HG02981 (cell line): ENCODE measurements around the gene ANAPC5.
"Not testable (repeated sequence)": the region's sequence is repeated elsewhere in the genome, so short reads cannot be mapped to it uniquely, and the experiment has no call there.

ENCODE experiments used
- ATAC-seq: cut with Tn5 transposase; IDR thresholded peaks from one replicate; pipeline ENCODE4 v1.9.1; 2021; ENCODE audit warnings: mild to moderate bottlenecking, moderate library complexity; ENCODE audit not compliant: unreplicated experiment

The ANAPC5 gene

DNA sequence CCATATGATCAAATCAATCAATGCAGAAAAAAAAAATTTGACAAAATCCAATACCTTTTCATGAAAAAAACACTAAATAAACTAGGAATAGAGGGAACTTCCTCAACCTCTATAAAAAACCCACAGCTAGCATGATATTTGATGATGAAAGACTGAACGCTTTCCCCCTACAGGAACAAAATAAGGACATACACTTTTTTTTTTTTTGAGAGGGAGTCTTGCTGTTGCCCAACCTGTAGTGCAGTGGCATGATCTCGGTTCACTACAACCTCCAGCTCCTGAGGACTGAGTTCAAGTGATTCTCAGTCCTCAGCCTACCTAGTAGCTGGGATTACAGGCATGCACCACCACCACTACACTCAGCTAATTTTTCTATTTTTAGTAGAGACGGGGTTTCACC, 37.8 kb downstream of the ANAPC5 start:
- ATAC-seq, result no peak

GRCh38 chr12:121310231-121310630, 42.0 kb downstream of the ANAPC5 start:
- ATAC-seq, result not testable (repeated sequence)

GRCh38 chr12:121307397-121307796, 44.8 kb downstream of the ANAPC5 start:
- ATAC-seq, result not testable (repeated sequence)

GRCh38 chr12:121304306-121304705, 47.9 kb downstream of the ANAPC5 start:
- ATAC-seq, result no peak

GRCh38 chr12:121301876-121302275, 50.3 kb downstream of the ANAPC5 start:
- ATAC-seq, result no peak

DNA sequence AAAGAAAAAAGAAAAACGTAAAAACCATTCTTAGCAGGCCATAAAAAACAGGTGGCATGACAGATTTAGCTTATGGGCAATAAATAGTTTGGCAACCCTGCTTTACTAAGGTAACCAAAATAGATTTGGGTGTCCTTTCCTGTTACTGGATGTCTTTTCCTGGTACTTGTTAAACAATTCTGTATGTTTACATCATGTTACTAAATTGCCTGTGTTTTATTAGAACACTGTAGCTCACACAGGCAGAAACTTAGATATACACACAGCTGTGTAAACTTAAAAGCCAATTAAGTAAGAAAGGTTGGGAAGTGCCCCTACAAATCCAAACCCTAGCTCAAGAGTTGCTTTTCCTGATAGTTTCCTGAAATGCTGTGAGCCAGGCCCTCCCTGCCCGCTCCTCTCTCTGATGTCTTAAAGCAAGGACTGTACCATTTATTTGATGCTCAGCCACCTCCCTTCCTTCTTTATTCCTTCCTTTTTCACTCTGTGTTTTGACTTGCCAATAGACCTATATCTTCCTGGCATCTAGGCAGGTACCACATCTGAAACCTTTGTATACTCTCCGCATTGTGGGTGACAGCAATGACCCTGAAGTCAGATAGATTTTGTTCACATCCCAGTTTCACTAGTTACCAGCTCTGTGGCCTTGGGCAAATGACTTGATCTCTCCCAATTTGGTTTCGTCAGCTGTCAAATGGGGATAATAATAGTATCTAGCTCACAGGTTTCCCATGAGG, 52.0 kb downstream of the ANAPC5 start:
- no peak for ATAC-seq

DNA sequence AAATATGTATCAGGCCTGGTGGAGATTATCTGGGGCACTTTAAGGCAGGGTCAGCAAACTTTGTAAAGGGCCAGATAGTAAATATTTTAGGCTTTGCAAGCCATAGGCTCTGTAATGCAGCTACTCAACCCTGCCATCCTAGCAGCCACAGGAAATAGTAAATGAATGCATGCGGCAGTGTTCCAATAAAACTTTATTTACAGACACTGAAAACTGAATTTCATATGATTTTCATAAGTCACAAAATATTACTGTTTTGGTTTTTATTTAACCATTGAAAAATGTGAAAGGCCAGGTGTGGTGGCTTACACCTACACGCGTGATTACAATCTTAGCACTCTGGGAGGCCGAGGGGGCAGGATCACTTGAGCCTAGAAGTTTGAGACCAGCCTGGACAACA, 52.5 kb downstream of the ANAPC5 start:
- ATAC-seq, result no peak

- not testable (repeated sequence) for ATAC-seq
These were observed 53.8 kb downstream of the ANAPC5 start for GRCh38 chr12:121298411-121298810.

DNA sequence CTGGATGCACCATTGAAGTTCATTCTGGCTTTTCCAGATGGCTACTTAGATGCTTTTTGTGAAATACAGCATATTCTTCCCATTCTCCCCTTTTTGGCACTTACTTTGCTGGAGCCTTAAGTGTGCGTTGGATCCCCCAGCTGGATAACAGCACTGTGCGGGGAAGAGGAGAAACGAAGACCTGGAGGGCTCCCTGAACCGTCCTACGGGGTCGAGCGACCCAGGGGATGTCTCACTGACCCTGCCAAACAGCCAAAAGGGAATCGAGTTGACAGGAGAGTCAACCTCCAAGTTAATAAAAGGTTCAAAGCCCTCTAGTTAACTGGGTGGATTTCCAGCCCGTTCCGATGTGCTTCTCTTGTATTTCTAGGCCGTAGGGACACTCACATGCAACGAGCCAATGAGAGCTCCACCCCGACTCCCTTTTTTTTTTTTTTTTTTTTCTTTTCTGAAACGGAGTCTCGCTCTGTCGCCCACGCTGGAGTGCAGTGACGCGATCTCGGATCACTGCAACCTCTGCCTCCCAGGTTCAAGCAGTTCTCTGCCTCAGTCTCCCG, 54.7 kb downstream of the ANAPC5 start:
- ATAC-seq, result no peak

GRCh38 chr12:121296618-121297434, 55.4 kb downstream of the ANAPC5 start, which contains the start of gene CAMKK2:
Gene CAMKK2 (minus strand): TSS chr12:121296709. CDS start chr12:121274526, 22,183 bp downstream.
- peak; percentile 69 for ATAC-seq

DNA sequence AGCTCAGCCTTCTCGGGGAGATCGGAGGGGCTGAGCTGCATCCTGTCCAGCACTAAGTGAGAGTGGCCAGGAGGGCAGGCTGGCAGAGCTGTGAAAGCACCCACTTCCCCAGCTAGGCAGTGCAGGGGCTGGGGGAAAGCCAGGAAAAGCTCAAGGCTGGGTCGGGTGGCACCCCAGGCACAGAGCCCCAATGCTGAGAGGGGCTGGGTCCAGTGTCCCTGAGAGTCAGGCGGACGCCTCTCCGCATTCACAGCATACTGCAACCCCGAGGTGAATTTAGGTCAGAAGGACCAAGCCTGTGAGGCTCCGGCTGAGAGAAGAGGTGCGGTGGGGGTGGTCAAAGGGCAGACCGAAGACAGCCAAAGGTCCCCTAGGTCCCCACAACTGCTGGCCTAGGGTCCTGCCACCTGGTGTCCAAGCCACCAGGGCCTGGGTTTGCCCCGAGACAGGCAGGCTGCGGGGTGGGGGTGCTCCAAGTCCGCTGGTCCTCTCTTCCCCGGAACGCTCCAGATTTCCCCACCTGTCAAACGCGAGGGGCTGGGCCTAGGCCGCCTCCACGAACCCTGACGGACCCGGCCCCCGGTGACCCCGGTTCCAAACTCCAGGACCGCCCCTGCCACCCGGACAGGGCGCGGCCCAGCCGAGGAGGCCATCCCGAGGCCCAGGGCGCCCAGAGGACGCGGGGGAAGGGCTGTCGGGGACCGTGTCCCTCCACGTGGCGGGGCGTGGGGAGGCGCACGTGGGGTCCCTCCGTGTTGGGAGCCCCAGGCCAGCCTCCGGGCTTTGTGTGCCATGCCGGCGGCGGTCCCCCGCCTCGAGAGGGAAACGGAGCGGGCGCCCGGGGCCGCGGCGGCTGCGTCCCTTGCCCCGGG, 56.2 kb downstream of the ANAPC5 start:
- ATAC-seq, result peak; percentile 21

GRCh38 chr12:121295116-121295745, 57.0 kb downstream of the ANAPC5 start:
- ATAC-seq, result no peak

GRCh38 chr12:121294151-121294889, 57.9 kb downstream of the ANAPC5 start:
- ATAC-seq, result no peak

DNA sequence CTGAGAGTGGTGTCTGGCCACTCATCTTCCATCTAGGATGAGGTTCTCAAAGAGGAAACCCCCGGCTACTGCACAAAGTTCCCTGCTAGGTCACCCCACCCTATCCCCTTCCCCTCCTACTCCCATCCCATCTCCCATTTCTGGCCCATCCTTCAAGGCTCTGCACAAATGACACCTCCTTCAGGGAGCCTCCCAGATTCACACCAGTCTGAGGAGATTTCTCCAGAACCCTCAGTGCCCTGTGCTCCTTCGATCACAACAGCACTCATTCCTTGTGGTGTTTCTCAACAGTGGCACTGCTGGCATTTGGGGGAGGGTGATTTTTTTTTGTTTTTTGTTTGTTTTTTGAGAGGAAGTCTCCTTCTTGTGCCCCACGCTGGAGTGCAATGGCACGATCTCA, 58.6 kb downstream of the ANAPC5 start:
- ATAC-seq, result no peak

- no peak for ATAC-seq
These were observed 61.8 kb downstream of the ANAPC5 start for GRCh38 chr12:121290410-121290809.

- ATAC-seq, result no peak
These were observed 62.2 kb downstream of the ANAPC5 start for GRCh38 chr12:121289962-121290361.

- ATAC-seq, result no peak
These were observed 63.2 kb downstream of the ANAPC5 start for GRCh38 chr12:121288986-121289385.

DNA sequence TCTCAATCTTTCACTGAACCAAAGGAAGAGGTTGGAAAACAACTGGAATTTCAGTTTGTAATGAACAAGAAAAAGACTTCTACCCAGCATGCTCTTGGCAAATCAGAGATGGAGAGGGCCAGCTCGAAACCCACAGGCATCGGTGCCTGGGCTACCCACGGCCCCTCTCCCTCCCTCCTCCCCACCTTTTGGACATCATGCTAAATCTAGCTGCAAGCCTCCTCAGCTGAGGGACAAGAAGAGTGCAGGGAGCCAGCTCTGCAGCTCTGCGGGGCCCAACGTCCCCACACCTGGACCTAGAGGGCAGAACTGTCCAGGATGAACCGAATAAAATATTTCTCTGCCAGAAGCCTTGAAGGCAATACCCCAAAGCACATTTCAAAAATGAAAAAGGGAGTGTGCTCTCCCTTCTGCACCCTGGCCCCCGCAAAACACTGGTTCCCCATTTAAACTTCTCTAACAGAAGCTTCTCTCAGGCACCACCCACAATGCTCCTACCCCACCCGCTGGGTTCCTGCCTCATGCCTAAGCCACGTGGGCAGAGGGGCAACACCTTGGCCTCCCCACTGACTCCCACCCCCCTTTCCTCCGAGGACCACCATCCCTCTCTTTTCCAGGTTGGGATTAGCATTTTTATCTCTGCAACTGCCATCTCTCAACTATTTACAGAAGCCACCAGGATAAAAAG, 63.9 kb downstream of the ANAPC5 start:
- ATAC-seq, result no peak
